Left renal cortex interstitium (tissue), 4 donors: ENCODE measurements around the gene INPP5J. TPM values are rescaled to one million over a fixed set of nuclear protein-coding genes. Genes with fewer than 3 reads are reported as not detected.

Experiments
- DNase-seq, 4 donors: peaks; one replicate each; pipeline ENCODE4 v3.0.0-alpha.2; 2013; ENCODE audit warnings: low read depth in 4 of 4, low spot score in 2 of 4, missing footprints in 1 of 4
- polyA plus RNA-seq, 4 donors: library from polyadenylated mRNA; unstranded; fragments of 120-200 nt; gene quantifications; one replicate each; pipeline ENCODE4 v1.2.1, GENCODE V29; 2013; ENCODE audit not compliant: insufficient read length in 4 of 4

INPP5J gene
- polyA plus RNA-seq, 4 donors, result 4.2 to 7.8 (median 5.4) TPM

- no peak for DNase-seq
Measured at GRCh38 chr22:31124811-31125465, 2.2 kb downstream of the INPP5J start.

GRCh38 chr22:31125521-31126117 lies 2.9 kb downstream of the INPP5J start:
- no peak for DNase-seq

GRCh38 chr22:31126128-31126868 lies 3.5 kb downstream of the INPP5J start:
- no peak for DNase-seq

GRCh38 chr22:31126869-31127175 lies 4.1 kb downstream of the INPP5J start:
- DNase-seq, result no peak

GRCh38 chr22:31127181-31127772 lies 4.5 kb downstream of the INPP5J start:
- DNase-seq, result no peak

GRCh38 chr22:31128156-31128555 lies 5.4 kb downstream of the INPP5J start:
- DNase-seq, result no peak

GRCh38 chr22:31130873-31131272 lies 8.1 kb downstream of the INPP5J start:
- DNase-seq, result no peak

GRCh38 chr22:31133911-31134310 lies 11.1 kb downstream of the INPP5J start:
- DNase-seq, result no peak

GRCh38 chr22:31134688-31135087 lies 11.9 kb downstream of the INPP5J start:
- DNase-seq, result no peak

- no peak for DNase-seq
Measured at GRCh38 chr22:31135706-31136105, 12.9 kb downstream of the INPP5J start.

- no peak for DNase-seq
Measured at GRCh38 chr22:31136155-31136554, 13.4 kb downstream of the INPP5J start.

GRCh38 chr22:31136711-31137110 lies 13.9 kb downstream of the INPP5J start:
- no peak for DNase-seq

GRCh38 chr22:31137721-31138120 lies 15.0 kb downstream of the INPP5J start:
- DNase-seq, result no peak

GRCh38 chr22:31138126-31138525 lies 15.4 kb downstream of the INPP5J start:
- DNase-seq, result no peak

GRCh38 chr22:31139066-31139465 lies 16.3 kb downstream of the INPP5J start:
- no peak for DNase-seq

- DNase-seq, result no peak
Measured at GRCh38 chr22:31139866-31140716, 17.3 kb downstream of the INPP5J start, which contains the start of gene PLA2G3. Gene PLA2G3 (minus strand): TSS chr22:31140508. CDS start chr22:31140354, 154 bp downstream.

- DNase-seq, result no peak
Measured at GRCh38 chr22:31140746-31141145, 18.0 kb downstream of the INPP5J start.

GRCh38 chr22:31141551-31141950 lies 18.8 kb downstream of the INPP5J start:
- no peak for DNase-seq

GRCh38 chr22:31142285-31142684 lies 19.5 kb downstream of the INPP5J start:
- no peak for DNase-seq

GRCh38 chr22:31143038-31143437 lies 20.3 kb downstream of the INPP5J start:
- no peak for DNase-seq

- DNase-seq, result no peak
Measured at GRCh38 chr22:31143537-31143936, 20.8 kb downstream of the INPP5J start.
